Kidney (tissue), 14 donors: ENCODE results near the gene CD40. TPM values are rescaled to one million over a fixed set of nuclear protein-coding genes. Genes with fewer than 3 reads are reported as not detected.

Experiments used
- DNase-seq, 5 donors: peaks; one replicate each; pipeline ENCODE4 v3.0.0-alpha.2; 2013 to 2020
- FAIRE-seq: peaks from 2 replicates; lab custom pipeline; 2012; peaks lifted over from hg19 to GRCh38; lab: Jason Lieb, UNC
- H3K27ac ChIP-seq, 2 donors: one replicate each; pipeline ENCODE4 v1.7.0; 2013; ENCODE audit warnings: low read depth in 2 of 2, low read length in 2 of 2, inconsistent platforms in 1 of 2
- H3K27me3 ChIP-seq: one replicate; pipeline ENCODE4 v1.7.1; 2013; ENCODE audit warnings: low read length, inconsistent platforms; ENCODE audit not compliant: control insufficient read depth, insufficient read depth
- H3K36me3 ChIP-seq, 3 donors: one replicate each; pipeline versions ENCODE4 v1.7.0 to v1.7.1; 2013; ENCODE audit warnings: low read length in 3 of 3, control low read depth in 1 of 3, inconsistent platforms in 1 of 3; ENCODE audit not compliant: insufficient read depth in 3 of 3, control insufficient read depth in 2 of 3
- H3K4me1 ChIP-seq, 3 donors: one replicate each; pipeline versions ENCODE4 v1.7.0 to v1.7.1; 2013; ENCODE audit warnings: low read length in 3 of 3, inconsistent platforms in 1 of 3, low read depth in 1 of 3; ENCODE audit not compliant: control insufficient read depth in 2 of 3, insufficient read depth in 2 of 3
- H3K4me3 ChIP-seq, 3 donors: one replicate each; pipeline versions ENCODE4 v1.7.0 to v1.8.1; 2013; ENCODE audit warnings: low read length in 3 of 3, control low read depth in 1 of 3, inconsistent platforms in 1 of 3
- H3K9ac ChIP-seq, 3 donors: one replicate each; pipeline versions ENCODE4 v1.7.0 to v1.7.1; 2013; ENCODE audit warnings: low read length in 3 of 3, control low read depth in 1 of 3, inconsistent platforms in 1 of 3
- H3K9me3 ChIP-seq, 3 donors: one replicate each; pipeline versions ENCODE4 v1.7.0 to v1.7.1; 2013; ENCODE audit warnings: low read length in 3 of 3, control low read depth in 1 of 3, inconsistent platforms in 1 of 3; ENCODE audit not compliant: control insufficient read depth in 2 of 3, insufficient read depth in 1 of 3
- CTCF ChIP-seq: IDR thresholded peaks from 3 replicates; pipeline ENCODE4 v1.5.1; 2012; ENCODE audit warnings: mild to moderate bottlenecking, moderate library complexity, borderline replicate concordance; ENCODE audit not compliant: insufficient read depth; ENCODE audit errors: extremely low read depth
- intact Hi-C: fragments of 100-400 bp; cut with DNase I; formaldehyde crosslinking; loops from one replicate; pipeline ENCODE4 v1.11.1; 2022
- polyA plus RNA-seq: library from polyadenylated mRNA; stranded (reverse); fragments of 350-450 nt; fragmentation: Illumina TruSeq; extraction: RNeasy Lipid Tissue Mini Kit (QIAGEN cat#74804); gene quantifications from one replicate; pipeline ENCODE4 v1.2.3, GENCODE V29; 2014; ENCODE audit warnings: low read depth, low replicate concordance; ENCODE audit not compliant: insufficient read depth
- total RNA-seq: library from RNA; stranded (reverse); fragmentation: NEBNext Ultra II Directional; extraction: Animal tissue kit (Norgen Biotek cat#: 25700); gene quantifications from one replicate; pipeline ENCODE4 v1.2.1, GENCODE V29; 2021
- donor health status: control.
- donor health status: control.
- donor health status: control.
- donor health status: control.
- donor health status: control.
- donor health status: DM: yes; HTN: yes; CAD: no.
- donor health status: Normal renal cell carcinoma (clear cell type).

CD40 gene
- total and polyA plus RNA-seq, 2 donors from 2014 or later: 15.7 to 25.2 TPM

GRCh38 chr20:46172455-46172854, 54.3 kb downstream of the CD40 start:
- H3K36me3 ChIP-seq: no peaks in the 10 kb centered on the region
- H3K4me3 ChIP-seq: no peak overlapping the region
- TF ChIP-seq CTCF: no peak
- H3K27me3 ChIP-seq: peaks cover 14% of the 10 kb centered on the region
- no peak overlapping the region for H3K9ac ChIP-seq
- FAIRE-seq (no peak), DNase-seq (no peak)
- no peak overlapping the region for H3K27ac ChIP-seq
- no peaks in the 10 kb centered on the region for H3K9me3 ChIP-seq
- intact Hi-C loops: no loop called here
- no peaks in the 10 kb centered on the region for H3K4me1 ChIP-seq

DNA sequence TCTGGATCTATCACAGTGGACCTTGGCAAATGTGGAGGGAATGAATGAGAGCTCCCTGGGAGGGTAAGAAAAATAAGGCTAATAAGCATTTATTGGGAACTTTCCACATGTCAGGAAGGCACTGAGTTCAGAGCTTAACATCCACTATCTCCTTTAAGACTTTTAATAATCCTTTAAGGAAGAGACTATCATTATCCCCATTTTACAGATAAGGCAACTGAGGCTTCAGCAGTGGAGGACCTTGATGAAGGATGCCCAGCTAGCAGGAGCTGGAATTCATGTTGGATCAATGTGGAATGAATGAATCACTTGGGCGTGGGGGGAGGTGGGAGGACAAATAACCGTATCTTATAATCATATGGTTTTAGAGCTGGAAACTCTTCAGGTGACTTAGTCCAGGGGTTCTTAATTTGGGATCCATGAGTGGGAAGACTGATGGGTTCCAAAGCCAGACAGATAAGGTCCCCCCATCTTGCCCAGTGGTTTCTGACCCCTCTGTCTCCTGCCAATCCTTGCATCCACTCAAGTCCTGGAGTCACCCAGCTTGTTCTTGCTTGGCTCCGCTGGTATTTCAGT, 54.9 kb downstream of the CD40 start:
- Histone ChIP-seq H3K4me1 (no peaks in the 10 kb centered on the region), H3K9me3 (no peaks in the 10 kb centered on the region), H3K36me3 (no peaks in the 10 kb centered on the region), H3K9ac (no peak overlapping the region), H3K4me3 (no peak overlapping the region), H3K27me3 (peaks cover 14% of the 10 kb centered on the region), H3K27ac (no peak overlapping the region)
- no peak for TF ChIP-seq CTCF
- no peak for FAIRE-seq
- intact Hi-C loops: no loop called here
- no peak for DNase-seq

GRCh38 chr20:46173652-46174468, 55.7 kb downstream of the CD40 start:
- H3K27ac ChIP-seq: no peak overlapping the region
- DNase-seq (no peak), FAIRE-seq (no peak)
- H3K27me3 ChIP-seq: peaks cover 14% of the 10 kb centered on the region
- no peak for TF ChIP-seq CTCF
- H3K9ac ChIP-seq: no peak overlapping the region
- H3K4me1 ChIP-seq: no peaks in the 10 kb centered on the region
- no peaks in the 10 kb centered on the region for H3K9me3 ChIP-seq
- intact Hi-C loops: no loop called here
- H3K4me3 ChIP-seq: no peak overlapping the region
- no peaks in the 10 kb centered on the region for H3K36me3 ChIP-seq
